Neural progenitor cell (in vitro differentiated cells): ENCODE results near the gene PIP5KL1. TPM values are rescaled to one million over a fixed set of nuclear protein-coding genes. Genes with fewer than 3 reads are reported as not detected.

Experiments
- DNase-seq: peaks from one replicate; pipeline ENCODE4 v3.0.0-alpha.2; 2016; ENCODE audit warnings: low spot score
- H2AFZ ChIP-seq: fragments of 200-600 bp; sonication (generic); replicated peaks from 2 replicates; pipeline ENCODE4 v1.6.1; 2016; ENCODE audit warnings: antibody characterized with exemption
- H3F3A ChIP-seq: fragments of 200-600 bp; sonication (generic); 2 replicates; pipeline ENCODE4 v1.6.1; 2016; ENCODE audit warnings: antibody characterized with exemption, low read depth
- H3K27ac ChIP-seq: fragments of 200-600 bp; sonication (generic); 2 replicates; pipeline ENCODE4 v1.5.1; 2016; ENCODE audit warnings: mild to moderate bottlenecking
- H3K27me3 ChIP-seq: fragments of 200-600 bp; sonication (generic); 2 replicates; pipeline ENCODE4 v1.6.1; 2016; ENCODE audit warnings: mild to moderate bottlenecking, moderate library complexity
- H3K36me3 ChIP-seq: fragments of 200-600 bp; sonication (generic); 2 replicates; pipeline ENCODE4 v1.5.1; 2016
- H3K4me1 ChIP-seq: fragments of 200-600 bp; sonication (generic); 2 replicates; pipeline ENCODE4 v1.6.1; 2016; ENCODE audit warnings: mixed run types
- H3K4me2 ChIP-seq: fragments of 200-600 bp; sonication (generic); 2 replicates; pipeline ENCODE4 v1.6.1; 2016
- H3K4me3 ChIP-seq: fragments of 200-600 bp; sonication (generic); 2 replicates; pipeline ENCODE4 v1.5.1; 2016
- H3K79me2 ChIP-seq: fragments of 200-600 bp; sonication (generic); 2 replicates; pipeline ENCODE4 v1.6.1; 2016; ENCODE audit warnings: low read depth
- H3K9ac ChIP-seq: fragments of 200-600 bp; sonication (generic); 2 replicates; pipeline ENCODE4 v1.6.1; 2016
- H3K9me3 ChIP-seq: fragments of 200-600 bp; sonication (generic); 2 replicates; pipeline ENCODE4 v1.5.1; 2016; ENCODE audit warnings: low read depth
- H4K20me1 ChIP-seq: fragments of 200-600 bp; sonication (generic); 2 replicates; pipeline ENCODE4 v1.6.1; 2016; ENCODE audit warnings: low read depth
- H3K27ac Mint-ChIP-seq: 3 replicates; pipeline ENCODE4 v1.8.0; 2021; ENCODE audit warnings: mixed read lengths
- H3K27me3 Mint-ChIP-seq: 2 replicates; pipeline ENCODE4 v1.8.0; 2022; ENCODE audit warnings: low read depth, mild to moderate bottlenecking, inconsistent platforms, moderate library complexity, mixed read lengths; ENCODE audit not compliant: insufficient read depth
- H3K36me3 Mint-ChIP-seq: 3 replicates; pipeline ENCODE4 v1.8.0; 2021; ENCODE audit warnings: mixed read lengths
- H3K4me1 Mint-ChIP-seq: 3 replicates; pipeline ENCODE4 v1.8.0; 2021; ENCODE audit warnings: mixed read lengths
- H3K4me3 Mint-ChIP-seq: 3 replicates; pipeline ENCODE4 v1.8.0; 2021; ENCODE audit warnings: mild to moderate bottlenecking, moderate library complexity, mixed read lengths
- H3K9me3 Mint-ChIP-seq: 3 replicates; pipeline ENCODE4 v1.8.0; 2020; ENCODE audit warnings: mixed read lengths
- EZH2 ChIP-seq: fragments of 200-600 bp; sonication (generic); IDR thresholded peaks from 2 replicates; pipeline ENCODE4 v1.6.1; 2017; ENCODE audit warnings: antibody characterized with exemption, mild to moderate bottlenecking, moderate library complexity
- EZH2phosphoT487 ChIP-seq: fragments of 200-600 bp; sonication (generic); IDR thresholded peaks from 2 replicates; pipeline ENCODE4 v1.6.1; 2017; ENCODE audit warnings: antibody characterized with exemption
- total RNA-seq: library from RNA; depleted of rRNA; stranded (reverse); fragments of >200 nt; gene quantifications from 2 replicates; pipeline ENCODE4 v1.2.3, GENCODE V29; 2015; ENCODE audit warnings: low replicate concordance
- TF ChIP-seq, protein P1 (sequence below): fragments of 200-600 bp; sonication (generic); IDR thresholded peaks from 2 replicates; pipeline ENCODE4 v1.5.1; 2017; ENCODE audit warnings: antibody characterized with exemption, mild to moderate bottlenecking

The PIP5KL1 gene
- total RNA-seq, 1 donor from 2014 or later, result 1.4 TPM

DNA sequence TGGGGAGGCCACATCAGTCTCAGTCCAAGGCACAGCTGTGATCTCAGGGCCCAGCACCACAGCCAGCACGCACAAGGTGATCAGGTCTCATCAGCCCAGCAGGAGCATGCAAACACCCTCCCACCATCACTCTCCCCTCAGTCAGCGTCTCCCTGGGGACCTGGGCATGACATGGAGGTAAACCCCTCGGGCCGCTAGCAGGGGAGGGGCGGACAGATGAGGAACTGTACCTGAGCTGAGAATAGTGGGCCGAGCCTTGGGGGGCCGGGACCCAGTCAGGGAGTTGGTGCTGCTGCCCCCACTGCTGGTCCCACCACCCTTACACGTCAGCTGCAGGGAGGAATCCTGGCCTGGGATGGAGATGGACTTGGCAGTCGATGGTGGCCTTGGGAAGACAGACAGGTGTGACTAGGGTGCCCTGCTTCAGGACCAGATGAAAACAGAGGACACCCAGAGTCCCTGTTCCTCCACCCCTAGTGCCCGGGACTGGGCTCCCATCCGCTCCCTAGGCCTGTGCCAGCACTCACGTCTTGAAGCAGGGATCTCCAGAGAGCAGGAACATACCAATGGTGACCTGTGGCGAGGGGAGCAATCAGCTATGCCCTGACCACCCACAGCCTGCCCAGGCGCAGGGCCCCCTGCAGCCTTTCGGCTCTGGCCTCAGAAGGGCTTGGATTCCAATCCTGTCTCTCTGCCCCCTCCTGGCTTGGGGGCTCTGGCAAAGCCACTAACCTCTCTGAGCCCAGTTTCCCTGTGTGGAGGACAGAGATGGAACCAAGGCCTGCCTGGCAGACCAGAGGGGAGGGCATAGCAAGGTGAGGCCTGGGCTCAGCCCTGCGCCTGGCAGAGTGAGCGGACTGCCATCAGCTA is 17.5 kb upstream of the PIP5KL1 start:
- Histone ChIP-seq H3F3A (peaks cover 16% of the 10 kb centered on the region), H2AFZ (no peak overlapping the region), H3K79me2 (peaks cover 12% of the 10 kb centered on the region), H3K27ac (no peak overlapping the region), H3K27me3 (no peaks in the 10 kb centered on the region), H3K4me2 (no peak overlapping the region), H3K36me3 (no peaks in the 10 kb centered on the region), H3K9me3 (no peaks in the 10 kb centered on the region), H3K4me3 (no peak overlapping the region), H4K20me1 (peaks cover 59% of the 10 kb centered on the region), H3K4me1 (peaks cover 10% of the 10 kb centered on the region), H3K9ac (no peak overlapping the region)
- Mint-ChIP-seq H3K4me1 (peaks cover 22% of the 10 kb centered on the region), H3K9me3 (no peaks in the 10 kb centered on the region), H3K36me3 (peaks cover 10% of the 10 kb centered on the region), H3K4me3 (no peak overlapping the region), H3K27ac (peak overlapping the region; percentile 72), H3K27me3 (peaks cover 5% of the 10 kb centered on the region)
- DNase-seq, result no peak
- no peak for TF ChIP-seq EZH2
- TF ChIP-seq, protein P1, sequence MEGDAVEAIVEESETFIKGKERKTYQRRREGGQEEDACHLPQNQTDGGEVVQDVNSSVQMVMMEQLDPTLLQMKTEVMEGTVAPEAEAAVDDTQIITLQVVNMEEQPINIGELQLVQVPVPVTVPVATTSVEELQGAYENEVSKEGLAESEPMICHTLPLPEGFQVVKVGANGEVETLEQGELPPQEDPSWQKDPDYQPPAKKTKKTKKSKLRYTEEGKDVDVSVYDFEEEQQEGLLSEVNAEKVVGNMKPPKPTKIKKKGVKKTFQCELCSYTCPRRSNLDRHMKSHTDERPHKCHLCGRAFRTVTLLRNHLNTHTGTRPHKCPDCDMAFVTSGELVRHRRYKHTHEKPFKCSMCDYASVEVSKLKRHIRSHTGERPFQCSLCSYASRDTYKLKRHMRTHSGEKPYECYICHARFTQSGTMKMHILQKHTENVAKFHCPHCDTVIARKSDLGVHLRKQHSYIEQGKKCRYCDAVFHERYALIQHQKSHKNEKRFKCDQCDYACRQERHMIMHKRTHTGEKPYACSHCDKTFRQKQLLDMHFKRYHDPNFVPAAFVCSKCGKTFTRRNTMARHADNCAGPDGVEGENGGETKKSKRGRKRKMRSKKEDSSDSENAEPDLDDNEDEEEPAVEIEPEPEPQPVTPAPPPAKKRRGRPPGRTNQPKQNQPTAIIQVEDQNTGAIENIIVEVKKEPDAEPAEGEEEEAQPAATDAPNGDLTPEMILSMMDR, result no peak
- no peak for TF ChIP-seq EZH2phosphoT487

- no peak overlapping the region for H3K4me3 Mint-ChIP-seq
- Histone ChIP-seq H3K9ac (no peak overlapping the region), H3K36me3 (no peaks in the 10 kb centered on the region), H2AFZ (no peak overlapping the region), H3K4me2 (no peak overlapping the region), H3K27me3 (no peaks in the 10 kb centered on the region), H4K20me1 (peaks cover 54% of the 10 kb centered on the region), H3K4me3 (no peak overlapping the region), H3K9me3 (no peaks in the 10 kb centered on the region), H3K4me1 (peaks cover 10% of the 10 kb centered on the region), H3K79me2 (peaks cover under 1% of the 10 kb centered on the region), H3K27ac (no peak overlapping the region), H3F3A (peaks cover 19% of the 10 kb centered on the region)
- peaks cover 5% of the 10 kb centered on the region for H3K27me3 Mint-ChIP-seq
- no peak for TF ChIP-seq EZH2phosphoT487
- TF ChIP-seq, protein P1, result no peak
- TF ChIP-seq EZH2, result no peak
- no peak for DNase-seq
- peaks cover 24% of the 10 kb centered on the region for H3K4me1 Mint-ChIP-seq
- peaks cover 12% of the 10 kb centered on the region for H3K36me3 Mint-ChIP-seq
- H3K27ac Mint-ChIP-seq, result no peak overlapping the region
- no peaks in the 10 kb centered on the region for H3K9me3 Mint-ChIP-seq
Measured at GRCh38 chr9:127946728-127947127, 16.2 kb upstream of the PIP5KL1 start.

DNA sequence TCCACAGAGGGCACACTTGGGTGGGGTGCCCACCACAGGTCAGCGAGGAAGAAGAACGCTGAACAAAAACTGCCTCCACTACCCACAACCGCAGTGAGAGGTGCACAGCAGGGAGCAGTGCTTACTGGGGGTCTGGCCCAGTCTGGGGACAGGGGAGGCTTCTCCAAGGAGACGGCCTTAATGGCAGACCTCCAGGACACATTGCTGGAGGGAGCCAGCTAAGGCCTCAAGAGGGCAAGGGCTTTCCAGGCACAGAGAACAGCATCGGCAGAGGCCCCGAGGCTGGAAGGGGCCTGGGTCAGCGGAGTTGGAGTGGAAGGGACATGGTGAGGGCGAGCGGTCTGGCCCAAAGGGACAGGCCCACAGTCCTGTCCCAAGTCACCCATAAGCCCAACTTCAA is 15.4 kb upstream of the PIP5KL1 start:
- Mint-ChIP-seq H3K36me3 (peaks cover 12% of the 10 kb centered on the region), H3K9me3 (no peaks in the 10 kb centered on the region), H3K4me1 (peaks cover 21% of the 10 kb centered on the region), H3K4me3 (no peak overlapping the region), H3K27me3 (peaks cover 5% of the 10 kb centered on the region), H3K27ac (no peak overlapping the region)
- no peaks in the 10 kb centered on the region for H3K79me2 ChIP-seq
- H3K4me1 ChIP-seq, result peaks cover 7% of the 10 kb centered on the region
- H3K27ac ChIP-seq, result no peak overlapping the region
- peaks cover 48% of the 10 kb centered on the region for H4K20me1 ChIP-seq
- no peaks in the 10 kb centered on the region for H3K9me3 ChIP-seq
- no peak overlapping the region for H3K4me2 ChIP-seq
- TF ChIP-seq, protein P1, result no peak
- TF ChIP-seq EZH2, result no peak
- no peak for TF ChIP-seq EZH2phosphoT487
- peaks cover 19% of the 10 kb centered on the region for H3F3A ChIP-seq
- H2AFZ ChIP-seq, result no peak overlapping the region
- H3K4me3 ChIP-seq, result no peak overlapping the region
- no peaks in the 10 kb centered on the region for H3K36me3 ChIP-seq
- DNase-seq, result no peak
- H3K9ac ChIP-seq, result no peak overlapping the region
- H3K27me3 ChIP-seq, result no peaks in the 10 kb centered on the region
